Measurements from ENCODE around the gene PFKFB4.
"Not testable (repeated sequence)": the region's sequence is repeated elsewhere in the genome, so short reads cannot be mapped to it uniquely, and the experiment has no call there.

Gene PFKFB4

GRCh38 chr3:48476426-48477053, 80.1 kb downstream of the PFKFB4 start:
- H3K4me3 Mint-ChIP-seq = no peak overlapping the region

GRCh38 chr3:48475188-48475587, 81.4 kb downstream of the PFKFB4 start:
- H3K4me1 Mint-ChIP-seq = peaks cover 47% of the 10 kb centered on the region
- no peaks in the 10 kb centered on the region for H3K36me3 Mint-ChIP-seq
- no peak overlapping the region for H3K4me3 Mint-ChIP-seq
- H3K27ac Mint-ChIP-seq = peak overlapping the region; percentile 71
- ATAC-seq = no peak
- H3K27me3 Mint-ChIP-seq = no peaks in the 10 kb centered on the region
- H3K9me3 Mint-ChIP-seq = no peaks in the 10 kb centered on the region

More at GRCh38 chr3:48476426-48477053, 80.1 kb downstream of the PFKFB4 start:
- Mint-ChIP-seq H3K4me1 (peaks cover 43% of the 10 kb centered on the region), H3K27ac (no peak overlapping the region), H3K27me3 (no peaks in the 10 kb centered on the region), H3K9me3 (no peaks in the 10 kb centered on the region), H3K36me3 (no peaks in the 10 kb centered on the region)
- no peak for ATAC-seq

GRCh38 chr3:48474619-48475018, 82.0 kb downstream of the PFKFB4 start:
- no peaks in the 10 kb centered on the region for H3K27me3 Mint-ChIP-seq
- no peak overlapping the region for H3K4me3 Mint-ChIP-seq
- no peaks in the 10 kb centered on the region for H3K9me3 Mint-ChIP-seq
- H3K4me1 Mint-ChIP-seq = peaks cover 53% of the 10 kb centered on the region
- peaks cover 6% of the 10 kb centered on the region for H3K36me3 Mint-ChIP-seq
- ATAC-seq = no peak
- peak overlapping the region; percentile 71 for H3K27ac Mint-ChIP-seq

- not testable (repeated sequence) for H3K27me3 Mint-ChIP-seq, ATAC-seq, H3K9me3 Mint-ChIP-seq, H3K27ac Mint-ChIP-seq, H3K4me3 Mint-ChIP-seq
- H3K36me3 Mint-ChIP-seq = peaks cover 12% of the 10 kb centered on the region
- H3K4me1 Mint-ChIP-seq = peaks cover 53% of the 10 kb centered on the region
Measured at GRCh38 chr3:48474031-48474430, 82.6 kb downstream of the PFKFB4 start.

GRCh38 chr3:48473617-48473952, 83.0 kb downstream of the PFKFB4 start:
- H3K36me3 Mint-ChIP-seq = peaks cover 16% of the 10 kb centered on the region
- no peaks in the 10 kb centered on the region for H3K9me3 Mint-ChIP-seq
- peak overlapping the region; percentile 84 for H3K4me3 Mint-ChIP-seq
- H3K4me1 Mint-ChIP-seq = peaks cover 53% of the 10 kb centered on the region
- no peak for ATAC-seq
- H3K27ac Mint-ChIP-seq = peak overlapping the region; percentile 95
- H3K27me3 Mint-ChIP-seq = no peaks in the 10 kb centered on the region

GRCh38 chr3:48472923-48473616, 83.5 kb downstream of the PFKFB4 start:
- H3K36me3 Mint-ChIP-seq = peaks cover 21% of the 10 kb centered on the region
- no peaks in the 10 kb centered on the region for H3K27me3 Mint-ChIP-seq
- H3K4me3 Mint-ChIP-seq = peak overlapping the region; percentile 84
- H3K4me1 Mint-ChIP-seq = peaks cover 54% of the 10 kb centered on the region
- H3K9me3 Mint-ChIP-seq = no peaks in the 10 kb centered on the region
- peak overlapping the region; percentile 95 for H3K27ac Mint-ChIP-seq
- peak; percentile 94 for ATAC-seq

- no peaks in the 10 kb centered on the region for H3K9me3 Mint-ChIP-seq
- ATAC-seq = no peak
- H3K4me1 Mint-ChIP-seq = peaks cover 54% of the 10 kb centered on the region
- H3K27me3 Mint-ChIP-seq = no peaks in the 10 kb centered on the region
- H3K27ac Mint-ChIP-seq = peak overlapping the region; percentile 95
- peaks cover 26% of the 10 kb centered on the region for H3K36me3 Mint-ChIP-seq
- H3K4me3 Mint-ChIP-seq = peak overlapping the region; percentile 84
Measured at GRCh38 chr3:48472673-48472922, 84.0 kb downstream of the PFKFB4 start.

- no peaks in the 10 kb centered on the region for H3K27me3 Mint-ChIP-seq
- H3K36me3 Mint-ChIP-seq = peaks cover 29% of the 10 kb centered on the region
- H3K4me1 Mint-ChIP-seq = peaks cover 70% of the 10 kb centered on the region
- no peak for ATAC-seq
- H3K9me3 Mint-ChIP-seq = no peaks in the 10 kb centered on the region
- H3K4me3 Mint-ChIP-seq = peak overlapping the region; percentile 53
- peak overlapping the region; percentile 95 for H3K27ac Mint-ChIP-seq
Measured at GRCh38 chr3:48470286-48470685, 86.3 kb downstream of the PFKFB4 start.

GRCh38 chr3:48469046-48469915, 87.3 kb downstream of the PFKFB4 start:
- Mint-ChIP-seq H3K27me3 (no peaks in the 10 kb centered on the region), H3K9me3 (no peaks in the 10 kb centered on the region), H3K4me1 (peaks cover 63% of the 10 kb centered on the region), H3K27ac (peak overlapping the region; percentile 95), H3K4me3 (peak overlapping the region; percentile 36), H3K36me3 (peaks cover 29% of the 10 kb centered on the region)
- ATAC-seq = no peak

GRCh38 chr3:48468329-48468731, 88.3 kb downstream of the PFKFB4 start:
- Mint-ChIP-seq H3K4me3 (peak overlapping the region; percentile 87), H3K27ac (peak overlapping the region; percentile 95), H3K27me3 (no peaks in the 10 kb centered on the region), H3K4me1 (peaks cover 59% of the 10 kb centered on the region), H3K9me3 (no peaks in the 10 kb centered on the region), H3K36me3 (peaks cover 29% of the 10 kb centered on the region)
- ATAC-seq = no peak
